ENCODE results near the gene HAVCR1. TPM values are rescaled to one million over a fixed set of nuclear protein-coding genes. Genes with fewer than 3 reads are reported as not detected.

HAVCR1 gene
- total and polyA plus RNA-seq, 2 of the 13 experiments (the other 11 are each of a cell fraction or from before 2014, with no cell fraction given) = 0.93 to 12.3 TPM

- TF ChIP-seq ZNF318 (CRISPR knock-in tag; IDR thresholded peaks at IDR 0.05) = no peak
- no peak for TF ChIP-seq FOXP1 (IDR thresholded peaks at IDR 0.05)
- TF ChIP-seq FOXP1 (CRISPR knock-in tag; IDR thresholded peaks at IDR 0.05) = peak; percentile 46; the same call in 1 of the 2 replicates
- 0 out of 2 replicates have a peak, but pooled peaks have one; percentile 29 for TF ChIP-seq SAP130 (CRISPR knock-in tag; IDR thresholded peaks at IDR 0.05; ENCODE audit: low read depth)
- peak; percentile 22; the same call in 1 of the 2 replicates for TF ChIP-seq IKZF5 (CRISPR knock-in tag; IDR thresholded peaks at IDR 0.05)
- TF ChIP-seq ZNF687 (CRISPR knock-in tag; IDR thresholded peaks at IDR 0.05) = peak; percentile 52; the same call in 1 of the 2 replicates
- peak; percentile 78 for TF ChIP-seq ZNF430 (CRISPR knock-in tag; IDR thresholded peaks at IDR 0.05)
- TF ChIP-seq TEAD3 (CRISPR knock-in tag; optimal IDR thresholded peaks at IDR 0.05; ENCODE audit: borderline replicate concordance) = peak; percentile 45
- no peak for TF ChIP-seq TRIM22 (IDR thresholded peaks at IDR 0.05)
- no peak for TF ChIP-seq ZNF510 (CRISPR knock-in tag; IDR thresholded peaks at IDR 0.05; ENCODE audit: low read depth)
- TF ChIP-seq RFXAP (CRISPR knock-in tag; IDR thresholded peaks at IDR 0.05; ENCODE audit: borderline replicate concordance) = no peak
- 0 out of 2 replicates have a peak, but pooled peaks have one; percentile 18 for TF ChIP-seq HDAC1 (CRISPR knock-in tag; IDR thresholded peaks at IDR 0.05)
- TF ChIP-seq BRD4 (CRISPR knock-in tag; IDR thresholded peaks at IDR 0.05) = no peak
- TF ChIP-seq ZFP36L2 (CRISPR knock-in tag; IDR thresholded peaks at IDR 0.05) = no peak
- TF ChIP-seq ZNF431 (CRISPR knock-in tag; IDR thresholded peaks at IDR 0.05; ENCODE audit: borderline replicate concordance, low read depth) = no peak
- TF ChIP-seq U2AF2 (IDR thresholded peaks at IDR 0.05; ENCODE audit: low read depth, low read length) = no peak
Observed at GRCh38 chr5:157063776-157064430, 5.0 kb upstream of the HAVCR1 start (continued).
